H1 (cell line): Measurements from ENCODE around the gene MCC. TPM values are rescaled to one million over a fixed set of nuclear protein-coding genes. Genes with fewer than 3 reads are reported as not detected.

Experiments
- MAFK ChIP-seq: IDR thresholded peaks from 2 replicates; pipeline ENCODE4 v1.6.1; 2012; ENCODE audit warnings: low read depth, mild to moderate bottlenecking, improper control_type of control experiment, low read length
- RAD21 ChIP-seq, 2 experiments: IDR thresholded peaks in 1 of 2; conservative IDR thresholded peaks in 1 of 2; 2 replicates each; pipeline ENCODE4 v1.6.1; 2011; ENCODE audit warnings: low read depth in 2 of 2, low read length in 2 of 2, improper control_type of control experiment in 1 of 2, inconsistent platforms in 1 of 2, mild to moderate bottlenecking in 1 of 2, moderate library complexity in 1 of 2
- polyA plus RNA-seq, 7 experiments: library from polyadenylated mRNA; depleted of rRNA in 3 of 7; stranded (reverse) in 5 of 7; unstranded in 2 of 7; fragments of >200 nt in 5 of 7; fragments of 200-250 nt in 2 of 7; gene quantifications; 1 replicate in 5 of 7; 2 replicates in 1 of 7; 4 replicates in 1 of 7; pipeline versions ENCODE4 v1.2.1 to v1.2.3, GENCODE V29; 2011 to 2013; ENCODE audit warnings: missing spikeins in 2 of 7, mixed read lengths in 2 of 7
- total RNA-seq: library from RNA; stranded (reverse); fragmentation: NEBNext Ultra II Directional; extraction: Animal tissue kit (Norgen Biotek cat#: 25700); gene quantifications from 2 replicates; pipeline ENCODE4 v1.2.1, GENCODE V29; 2021

MCC gene
- total and polyA plus RNA-seq, 2 of the 8 experiments (the other 6 are each of a cell fraction or from before 2014, with no cell fraction given), result 2.6 to 18.3 TPM

- TF ChIP-seq RAD21 (IDR thresholded peaks at IDR 0.05 in 1 of 2, conservative IDR thresholded peaks at IDR 0.05 in 1 of 2; ENCODE audit: low read depth in 2 of 2, low read length in 2 of 2) (no peak), MAFK (no peak)
Measured at GRCh38 chr5:113036321-113036720, 451.9 kb downstream of the MCC start (continued).
